ENCODE data around the gene FAM107B. TPM values are rescaled to one million over a fixed set of nuclear protein-coding genes. Genes with fewer than 3 reads are reported as not detected.
A peak's percentile ranks its signal among the peaks of the same experiment; 100 is the strongest.

The FAM107B gene
- total and polyA plus RNA-seq, 2 experiments from 2014 or later: 11.0 to 17.6 TPM

- DNase-seq (ENCODE audit: low spot score): peak; percentile 28
- TF ChIP-seq EZH2phosphoT487 (IDR thresholded peaks at IDR 0.05; ENCODE audit: unreplicated experiment) (no peak), ETS1 (IDR thresholded peaks at IDR 0.05) (no peak), CREB1 (CRISPR knock-in tag; IDR thresholded peaks at IDR 0.05; ENCODE audit: low read depth) (no peak), NANOG (IDR thresholded peaks at IDR 0.05; ENCODE audit: borderline replicate concordance) (no peak)
- H3K27ac Mint-ChIP-seq: no peak overlapping the region
- no peak overlapping the region for H3K4me3 Mint-ChIP-seq
- peak overlapping the region; percentile 75; the same call in 1 of the 2 replicates for H2AFZ ChIP-seq
- H3K9me3 Mint-ChIP-seq: no peaks in the 10 kb centered on the region
- H4K20me1 ChIP-seq (replicated peaks; ENCODE audit: insufficient read depth): no peaks in the 10 kb centered on the region
- H3F3A ChIP-seq (replicated peaks; ENCODE audit: low read depth): no peaks in the 10 kb centered on the region
- H3K4me3 ChIP-seq: no peak overlapping the region
- H3K27me3 ChIP-seq (ENCODE audit: insufficient read depth): no peaks in the 10 kb centered on the region
- H3K4me1 Mint-ChIP-seq: peaks cover 22% of the 10 kb centered on the region
- H3K79me2 ChIP-seq (replicated peaks; ENCODE audit: insufficient read depth): no peaks in the 10 kb centered on the region
- H3K4me1 ChIP-seq (ENCODE audit: insufficient read depth): peaks cover 20% of the 10 kb centered on the region
- H3K27me3 Mint-ChIP-seq (ENCODE audit: insufficient read depth, low read depth, poor library complexity): peaks cover 4% of the 10 kb centered on the region
- H3K27ac ChIP-seq (ENCODE audit: low read depth): 0 out of 2 replicates have a peak overlapping the region, but pooled peaks have one; percentile 40
- ATAC-seq: 0 out of 3 replicates have a peak, but pooled peaks have one; percentile 28
- peak overlapping the region; percentile 34; the same call in 1 of the 2 replicates for H3K4me2 ChIP-seq
- H3K9me2 ChIP-seq (ENCODE audit: insufficient read depth): 0 out of 2 replicates have a peak, but pooled peaks cover 3% of the 10 kb centered on the region
- no peaks in the 10 kb centered on the region for H3K36me3 ChIP-seq (ENCODE audit: insufficient read depth)
- H3K36me3 Mint-ChIP-seq (ENCODE audit: low read depth): no peaks in the 10 kb centered on the region
These were observed 69.0 kb downstream of the FAM107B start for GRCh38 chr10:14705548-14706230.

- no peak for ATAC-seq
- Histone ChIP-seq H2AFZ (no peak overlapping the region), H4K20me1 (replicated peaks; ENCODE audit: insufficient read depth) (no peaks in the 10 kb centered on the region), H3F3A (replicated peaks; ENCODE audit: low read depth) (no peaks in the 10 kb centered on the region), H3K4me2 (no peak overlapping the region), H3K36me3 (ENCODE audit: insufficient read depth) (no peaks in the 10 kb centered on the region), H3K4me3 (no peak overlapping the region), H3K79me2 (replicated peaks; ENCODE audit: insufficient read depth) (no peaks in the 10 kb centered on the region), H3K27me3 (ENCODE audit: insufficient read depth) (no peaks in the 10 kb centered on the region), H3K9me2 (ENCODE audit: insufficient read depth) (0 out of 2 replicates have a peak, but pooled peaks cover 3% of the 10 kb centered on the region), H3K4me1 (ENCODE audit: insufficient read depth) (peaks cover 20% of the 10 kb centered on the region), H3K27ac (ENCODE audit: low read depth) (no peak overlapping the region)
- no peak overlapping the region for H3K4me3 Mint-ChIP-seq
- peaks cover 4% of the 10 kb centered on the region for H3K27me3 Mint-ChIP-seq (ENCODE audit: insufficient read depth, low read depth, poor library complexity)
- no peak for DNase-seq (ENCODE audit: low spot score)
- H3K9me3 Mint-ChIP-seq: peaks cover 3% of the 10 kb centered on the region; the same call in 1 of the 3 replicates
- peaks cover 6% of the 10 kb centered on the region; the same call in 1 of the 3 replicates for H3K36me3 Mint-ChIP-seq (ENCODE audit: low read depth)
- peaks cover 25% of the 10 kb centered on the region for H3K4me1 Mint-ChIP-seq
- H3K27ac Mint-ChIP-seq: no peak overlapping the region
- no peak for TF ChIP-seq REST (IDR thresholded peaks at IDR 0.05; ENCODE audit: unreplicated experiment)
- TF ChIP-seq NANOG (IDR thresholded peaks at IDR 0.05; ENCODE audit: borderline replicate concordance): no peak
- TF ChIP-seq EZH2 (IDR thresholded peaks at IDR 0.05; ENCODE audit: low read depth, unreplicated experiment): no peak
- TF ChIP-seq ETS1 (IDR thresholded peaks at IDR 0.05): no peak
- no peak for TF ChIP-seq STAT1 (IDR thresholded peaks at IDR 0.05; ENCODE audit: unreplicated experiment)
- no peak for TF ChIP-seq ZNF114 (CRISPR knock-in tag; IDR thresholded peaks at IDR 0.05)
- TF ChIP-seq JUNB (IDR thresholded peaks at IDR 0.05; ENCODE audit: unreplicated experiment): no peak
- no peak for TF ChIP-seq CREB1 (CRISPR knock-in tag; IDR thresholded peaks at IDR 0.05; ENCODE audit: low read depth)
- no peak for TF ChIP-seq CTCF (conservative IDR thresholded peaks at IDR 0.05; ENCODE audit: low read depth in 2 of 2)
- TF ChIP-seq EZH2phosphoT487 (IDR thresholded peaks at IDR 0.05; ENCODE audit: unreplicated experiment): no peak
These were observed 71.1 kb downstream of the FAM107B start for GRCh38 chr10:14703631-14704001.

All from GM23338 (cell line).